GM12878 (cell line): Measurements from ENCODE around the gene EHBP1L1. TPM values are rescaled to one million over a fixed set of nuclear protein-coding genes. Genes with fewer than 3 reads are reported as not detected.

ENCODE experiments used
- ATAC-seq: fragments of 200-7000 bp; cut with Tn5 transposase; 3 replicates; pipeline ENCODE4 v1.9.1; 2020; ENCODE audit warnings: mild to moderate bottlenecking, moderate library complexity
- BruUV-seq: library from RNA; stranded (reverse); fragments of 400-500 nt; replicated peaks from 2 replicates; lab custom pipeline; 2021; lab: Mats Ljungman, UMichigan
- CTCF ChIA-PET: fragments of 300-600 bp; sonication (Branson Sonifier 250); formaldehyde crosslinking; extraction: SDS; loops from one replicate; lab custom pipeline; 2021; ENCODE audit warnings: inconsistent platforms; lab: Yijun Ruan, JAX
- POLR2A ChIA-PET: fragments of 350-600 bp; formaldehyde crosslinking; extraction: SDS; loops from one replicate; lab custom pipeline; 2021; ENCODE audit warnings: inconsistent platforms; lab: Charles Lee
- RAD21 ChIA-PET: fragments of 300-600 bp; sonication (Branson Sonifier 250); formaldehyde crosslinking; loops from one replicate; lab custom pipeline; 2023; ENCODE audit warnings: antibody characterized with exemption; ENCODE audit not compliant: unreplicated experiment; lab: Charles Lee
- SMC1A ChIA-PET: fragments of 300-600 bp; sonication (Branson Sonifier 250); formaldehyde crosslinking; loops from one replicate; lab custom pipeline; 2023; ENCODE audit not compliant: unreplicated experiment, uncharacterized antibody; lab: Charles Lee
- DNase-seq: peaks from one replicate; pipeline ENCODE4 v3.0.0-alpha.2; 2011; ENCODE audit warnings: low read depth, low spot score
- FAIRE-seq: peaks from 3 replicates; lab custom pipeline; 2011; peaks lifted over from hg19 to GRCh38; lab: Jason Lieb, UNC
- H2AFZ ChIP-seq: 2 replicates; pipeline ENCODE4 v1.6.0; 2011; ENCODE audit warnings: low read depth, low read length, control low read depth; ENCODE audit not compliant: control insufficient read depth
- H3K27ac ChIP-seq: 2 replicates; pipeline ENCODE4 v1.5.1; 2011; ENCODE audit warnings: control low read depth; ENCODE audit not compliant: control insufficient read depth, insufficient read depth
- H3K27me3 ChIP-seq, 2 experiments: replicated peaks in 1 of 2; 2 replicates each; pipeline versions ENCODE4 v1.6.0 to v1.6.1; 2011; ENCODE audit warnings: low read length in 1 of 2; ENCODE audit not compliant: control insufficient read depth in 2 of 2, insufficient read depth in 2 of 2
- H3K36me3 ChIP-seq, 2 experiments: 2 replicates each; pipeline ENCODE4 v1.5.1; 2011; ENCODE audit warnings: low read length in 1 of 2; ENCODE audit not compliant: control insufficient read depth in 2 of 2, insufficient read depth in 2 of 2
- H3K4me1 ChIP-seq: 2 replicates; pipeline ENCODE4 v1.6.1; 2011; ENCODE audit warnings: mild to moderate bottlenecking, low read length, moderate library complexity, mixed read lengths; ENCODE audit not compliant: control insufficient read depth, insufficient read depth
- H3K4me2 ChIP-seq: 2 replicates; pipeline ENCODE4 v1.6.0; 2011; ENCODE audit warnings: control low read depth; ENCODE audit not compliant: control insufficient read depth, insufficient read depth
- H3K4me3 ChIP-seq: fragments of 200-600 bp; sonication (generic); 2 replicates; pipeline ENCODE4 v1.5.1; 2016
- H3K79me2 ChIP-seq: 2 replicates; pipeline ENCODE4 v1.6.0; 2011; ENCODE audit warnings: low read length; ENCODE audit not compliant: control insufficient read depth, insufficient read depth
- H3K9ac ChIP-seq: 2 replicates; pipeline ENCODE4 v1.8.0; 2011; ENCODE audit warnings: low read length, control low read depth, mixed read lengths; ENCODE audit not compliant: control insufficient read depth, insufficient read depth
- H3K9me3 ChIP-seq: replicated peaks from 3 replicates; pipeline ENCODE4 v1.5.1; 2011; ENCODE audit warnings: mild to moderate bottlenecking, low read length; ENCODE audit not compliant: control insufficient read depth, insufficient read depth
- H4K20me1 ChIP-seq: 2 replicates; pipeline ENCODE4 v1.6.0; 2011; ENCODE audit not compliant: control insufficient read depth, insufficient read depth
- ATF7 ChIP-seq: fragments of 450-650 bp; IDR thresholded peaks from 2 replicates; pipeline ENCODE4 v1.6.1; 2016; ENCODE audit warnings: low read depth, mild to moderate bottlenecking
- EED ChIP-seq: sonication (generic); IDR thresholded peaks from 2 replicates; pipeline ENCODE4 v1.6.1; 2016; ENCODE audit warnings: antibody characterized with exemption, low read depth
- GABPA ChIP-seq: IDR thresholded peaks from 2 replicates; pipeline ENCODE4 v1.6.1; 2014; ENCODE audit warnings: antibody characterized with exemption, low read depth, mild to moderate bottlenecking, inconsistent platforms
- JUNB ChIP-seq: IDR thresholded peaks from 2 replicates; pipeline ENCODE4 v1.6.1; 2016; ENCODE audit warnings: antibody characterized with exemption, mild to moderate bottlenecking
- NKRF ChIP-seq: fragments of 450-650 bp; conservative IDR thresholded peaks from 2 replicates; pipeline ENCODE4 v1.6.1; 2017; ENCODE audit warnings: mild to moderate bottlenecking, moderate library complexity
- NR2C1 ChIP-seq: fragments of 450-650 bp; IDR thresholded peaks from 2 replicates; pipeline ENCODE4 v1.6.1; 2017; ENCODE audit warnings: antibody characterized with exemption, mild to moderate bottlenecking, moderate library complexity
- RELB ChIP-seq: fragments of 450-650 bp; IDR thresholded peaks from 2 replicates; pipeline ENCODE4 v1.6.1; 2017; ENCODE audit warnings: low read depth, mild to moderate bottlenecking, moderate library complexity
- SREBF2 ChIP-seq: IDR thresholded peaks from 2 replicates; pipeline ENCODE4 v1.6.1; 2012; ENCODE audit warnings: mild to moderate bottlenecking, low read length
- SUZ12 ChIP-seq: fragments of 200-600 bp; sonication (generic); IDR thresholded peaks from one replicate; pipeline ENCODE4 v1.6.1; 2018; ENCODE audit warnings: antibody characterized with exemption, mild to moderate bottlenecking; ENCODE audit not compliant: unreplicated experiment
- WGBS: methylation state at CpG from one replicate; pipeline ENCODE4 v1.1.6; 2016; ENCODE audit warnings: low lambda C conversion rate; ENCODE audit not compliant: insufficient replicate concordance, insufficient coverage; ENCODE audit errors: missing lambda C conversion rate; 5-methylcytosine and 5-hydroxymethylcytosine counted together
- in situ Hi-C: fragments of 300-500 bp; cut with MboI; formaldehyde crosslinking; loops from 9 replicates; pipeline ENCODE4 v1.14.3; 2018; ENCODE audit warnings: mixed read lengths
- intact Hi-C: fragments of 100-400 bp; cut with micrococcal nuclease; formaldehyde crosslinking; loops from one replicate; pipeline ENCODE4 v1.14.2; 2022; ENCODE audit not compliant: unreplicated experiment
- polyA plus RNA-seq, 11 experiments: library from polyadenylated mRNA; depleted of rRNA in 4 of 11; unstranded in 6 of 11; stranded (reverse) in 5 of 11; fragments of >200 nt; fragmentation: Nextera tagmentation in 4 of 11; fragmentation: Illumina TruSeq in 1 of 11; extraction: Ambion mirVana in 4 of 11; extraction: Trizol in 1 of 11; gene quantifications; 1 replicate in 1 of 11; 2 replicates in 10 of 11; pipeline versions ENCODE4 v1.2.1 to v1.2.3, GENCODE V29; 2011 to 2016; ENCODE audit warnings: inconsistent platforms in 2 of 11, missing spikeins in 2 of 11, low read depth in 1 of 11
- total RNA-seq, 4 experiments: library from RNA; depleted of rRNA in 3 of 4; stranded (reverse); fragments of >200 nt in 3 of 4; fragmentation: Illumina TruSeq in 1 of 4; extraction: Trizol in 1 of 4; gene quantifications; 2 replicates each; pipeline versions ENCODE4 v1.2.1 to v1.2.3, GENCODE V29; 2013 to 2021
- TF ChIP-seq, protein P1 (sequence below): IDR thresholded peaks from 2 replicates; pipeline ENCODE4 v1.6.1; 2012; ENCODE audit warnings: low read depth, low read length, improper control_type of control experiment
- TF ChIP-seq, protein P2 (sequence below): fragments of 450-650 bp; IDR thresholded peaks from 2 replicates; pipeline ENCODE4 v1.6.1; 2017; ENCODE audit warnings: mild to moderate bottlenecking, low read depth, inconsistent platforms; ENCODE audit not compliant: poor library complexity, severe bottlenecking
- TF ChIP-seq, protein P3 (sequence below): fragments of 450-650 bp; formaldehyde crosslinking; IDR thresholded peaks from 2 replicates; pipeline ENCODE4 v1.4.0; 2020; ENCODE audit warnings: mild to moderate bottlenecking, moderate library complexity

EHBP1L1 gene
- total and polyA plus RNA-seq, 10 of the 15 experiments (the other 5 are each of a cell fraction or from before 2014, with no cell fraction given), result 0.06 to 99.4 (median 32.7) TPM

GRCh38 chr11:65627202-65627601, 51.3 kb downstream of the EHBP1L1 start:
- ChIA-PET POLR2A (interaction anchor here (1.2 to 1.8 kb wide), 1 partner anchor 11 kb away, joined by 3 to 7 read pairs; the partner anchor contains the start of gene SIPA1), SMC1A (interaction anchor here (0.8 to 2.6 kb wide), 3 partner anchors 26 to 64 kb away, joined by 3 to 14 read pairs (median 3); no protein-coding TSS in a partner anchor)
- no TSS peak for BruUV-seq
- Histone ChIP-seq H3K27me3 (no peaks in the 10 kb centered on the region), H2AFZ (no peak overlapping the region), H4K20me1 (no peaks in the 10 kb centered on the region), H3K79me2 (no peaks in the 10 kb centered on the region), H3K4me1 (no peaks in the 10 kb centered on the region), H3K4me2 (no peak overlapping the region), H3K9ac (no peak overlapping the region)
- intact Hi-C loops (loop anchor here (5.0 kb wide), 1 partner anchor 80 kb away; no protein-coding TSS in a partner anchor), in situ Hi-C loops (no loop called here)
- TF ChIP-seq, protein P1, sequence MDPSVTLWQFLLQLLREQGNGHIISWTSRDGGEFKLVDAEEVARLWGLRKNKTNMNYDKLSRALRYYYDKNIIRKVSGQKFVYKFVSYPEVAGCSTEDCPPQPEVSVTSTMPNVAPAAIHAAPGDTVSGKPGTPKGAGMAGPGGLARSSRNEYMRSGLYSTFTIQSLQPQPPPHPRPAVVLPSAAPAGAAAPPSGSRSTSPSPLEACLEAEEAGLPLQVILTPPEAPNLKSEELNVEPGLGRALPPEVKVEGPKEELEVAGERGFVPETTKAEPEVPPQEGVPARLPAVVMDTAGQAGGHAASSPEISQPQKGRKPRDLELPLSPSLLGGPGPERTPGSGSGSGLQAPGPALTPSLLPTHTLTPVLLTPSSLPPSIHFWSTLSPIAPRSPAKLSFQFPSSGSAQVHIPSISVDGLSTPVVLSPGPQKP, result no peak
- TF ChIP-seq SREBF2, result no peak
- no peak for TF ChIP-seq GABPA
- no peak for TF ChIP-seq SUZ12
- TF ChIP-seq JUNB, result no peak
- no peak for TF ChIP-seq NR2C1
- no peak for TF ChIP-seq ATF7
- no peak for TF ChIP-seq EED
- no peak for TF ChIP-seq NKRF
- TF ChIP-seq, protein P2, sequence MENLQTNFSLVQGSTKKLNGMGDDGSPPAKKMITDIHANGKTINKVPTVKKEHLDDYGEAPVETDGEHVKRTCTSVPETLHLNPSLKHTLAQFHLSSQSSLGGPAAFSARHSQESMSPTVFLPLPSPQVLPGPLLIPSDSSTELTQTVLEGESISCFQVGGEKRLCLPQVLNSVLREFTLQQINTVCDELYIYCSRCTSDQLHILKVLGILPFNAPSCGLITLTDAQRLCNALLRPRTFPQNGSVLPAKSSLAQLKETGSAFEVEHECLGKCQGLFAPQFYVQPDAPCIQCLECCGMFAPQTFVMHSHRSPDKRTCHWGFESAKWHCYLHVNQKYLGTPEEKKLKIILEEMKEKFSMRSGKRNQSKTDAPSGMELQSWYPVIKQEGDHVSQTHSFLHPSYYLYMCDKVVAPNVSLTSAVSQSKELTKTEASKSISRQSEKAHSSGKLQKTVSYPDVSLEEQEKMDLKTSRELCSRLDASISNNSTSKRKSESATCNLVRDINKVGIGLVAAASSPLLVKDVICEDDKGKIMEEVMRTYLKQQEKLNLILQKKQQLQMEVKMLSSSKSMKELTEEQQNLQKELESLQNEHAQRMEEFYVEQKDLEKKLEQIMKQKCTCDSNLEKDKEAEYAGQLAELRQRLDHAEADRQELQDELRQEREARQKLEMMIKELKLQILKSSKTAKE, result no peak
- TF ChIP-seq, protein P3, sequence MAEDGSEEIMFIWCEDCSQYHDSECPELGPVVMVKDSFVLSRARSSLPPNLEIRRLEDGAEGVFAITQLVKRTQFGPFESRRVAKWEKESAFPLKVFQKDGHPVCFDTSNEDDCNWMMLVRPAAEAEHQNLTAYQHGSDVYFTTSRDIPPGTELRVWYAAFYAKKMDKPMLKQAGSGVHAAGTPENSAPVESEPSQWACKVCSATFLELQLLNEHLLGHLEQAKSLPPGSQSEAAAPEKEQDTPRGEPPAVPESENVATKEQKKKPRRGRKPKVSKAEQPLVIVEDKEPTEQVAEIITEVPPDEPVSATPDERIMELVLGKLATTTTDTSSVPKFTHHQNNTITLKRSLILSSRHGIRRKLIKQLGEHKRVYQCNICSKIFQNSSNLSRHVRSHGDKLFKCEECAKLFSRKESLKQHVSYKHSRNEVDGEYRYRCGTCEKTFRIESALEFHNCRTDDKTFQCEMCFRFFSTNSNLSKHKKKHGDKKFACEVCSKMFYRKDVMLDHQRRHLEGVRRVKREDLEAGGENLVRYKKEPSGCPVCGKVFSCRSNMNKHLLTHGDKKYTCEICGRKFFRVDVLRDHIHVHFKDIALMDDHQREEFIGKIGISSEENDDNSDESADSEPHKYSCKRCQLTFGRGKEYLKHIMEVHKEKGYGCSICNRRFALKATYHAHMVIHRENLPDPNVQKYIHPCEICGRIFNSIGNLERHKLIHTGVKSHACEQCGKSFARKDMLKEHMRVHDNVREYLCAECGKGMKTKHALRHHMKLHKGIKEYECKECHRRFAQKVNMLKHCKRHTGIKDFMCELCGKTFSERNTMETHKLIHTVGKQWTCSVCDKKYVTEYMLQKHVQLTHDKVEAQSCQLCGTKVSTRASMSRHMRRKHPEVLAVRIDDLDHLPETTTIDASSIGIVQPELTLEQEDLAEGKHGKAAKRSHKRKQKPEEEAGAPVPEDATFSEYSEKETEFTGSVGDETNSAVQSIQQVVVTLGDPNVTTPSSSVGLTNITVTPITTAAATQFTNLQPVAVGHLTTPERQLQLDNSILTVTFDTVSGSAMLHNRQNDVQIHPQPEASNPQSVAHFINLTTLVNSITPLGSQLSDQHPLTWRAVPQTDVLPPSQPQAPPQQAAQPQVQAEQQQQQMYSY, result no peak
- no peak for TF ChIP-seq RELB
- TF ChIP-seq, all 136 proteins: peak for 0
- no peak for ATAC-seq
- WGBS, result 96% methylated on average over 13 of the region's 13 CpGs
- no peak overlapping the region for H3K4me3 ChIP-seq
- no peak overlapping the region for H3K27ac ChIP-seq
- no peak for FAIRE-seq
- ChIA-PET CTCF (interaction anchor here (0.5 to 3.1 kb wide), 13 partner anchors 10 to 143 kb away, joined by 3 to 26 read pairs (median 7); partner anchors contain the start of genes KAT5, PCNX3 and SIPA1), RAD21 (interaction anchor here (1.3 to 1.8 kb wide), 6 partner anchors 26 to 142 kb away, joined by 3 to 15 read pairs (median 5); no protein-coding TSS in a partner anchor)
- no peak for DNase-seq
- peaks cover 28 to 42% of the 10 kb centered on the region in 2 experiments for H3K36me3 ChIP-seq
- H3K9me3 ChIP-seq, result no peaks in the 10 kb centered on the region
